Adrenal gland (tissue), 12 donors: Measurements from ENCODE around the gene TFF1. TPM values are rescaled to one million over a fixed set of nuclear protein-coding genes. Genes with fewer than 3 reads are reported as not detected.
A peak's percentile ranks its signal among the peaks of the same experiment; 100 is the strongest.

ENCODE experiments used
- DNase-seq, 7 donors: peaks; one replicate each; pipeline ENCODE4 v3.0.0-alpha.2; 2019 to 2020
- H3K27ac ChIP-seq, 5 donors: fragments of 200-600 bp; sonication (generic) in 4 of 5; 1 replicate in 3 of 5; 2 replicates in 2 of 5; pipeline versions ENCODE4 v1.5.1 to v1.8.0; 2016 to 2020; ENCODE audit warnings: mild to moderate bottlenecking in 1 of 5
- H3K27me3 ChIP-seq: fragments of 200-600 bp; 2 replicates; pipeline ENCODE4 v1.8.0; 2021
- H3K36me3 ChIP-seq, 2 donors: fragments of 200-600 bp; replicated peaks in 1 of 2; 1 replicate in 1 of 2; 2 replicates in 1 of 2; pipeline versions ENCODE4 v1.5.1 to v1.8.0; 2018 to 2022
- H3K4me1 ChIP-seq, 2 donors: fragments of 200-600 bp; replicated peaks in 1 of 2; 1 replicate in 1 of 2; 2 replicates in 1 of 2; pipeline versions ENCODE4 v1.5.1 to v1.8.0; 2018 to 2021
- H3K4me3 ChIP-seq, 4 donors: fragments of 200-600 bp; sonication (generic) in 3 of 4; one replicate each; pipeline ENCODE4 v1.5.1; 2016 to 2018
- H3K9me3 ChIP-seq, 3 donors: fragments of 200-600 bp; sonication (generic) in 1 of 3; replicated peaks in 1 of 3; 1 replicate in 2 of 3; 2 replicates in 1 of 3; pipeline versions ENCODE4 v1.5.1 to v1.8.0; 2016 to 2021
- POLR2A ChIP-seq, 2 donors: fragments of 450-650 bp; IDR thresholded peaks; one replicate each; pipeline ENCODE4 v1.6.1; 2017; ENCODE audit warnings: antibody characterized with exemption in 2 of 2, mild to moderate bottlenecking in 2 of 2, moderate library complexity in 1 of 2
- WGBS, 4 donors: extraction: QIAGEN DNeasy Blood & Tissue Kit in 2 of 4; methylation state at CpG; one replicate each; pipeline versions ENCODE4 v1.1.5 to v1.1.7; 2013 to 2017; 5-methylcytosine and 5-hydroxymethylcytosine counted together
- intact Hi-C, 2 donors: fragments of 100-400 bp; cut with DNase I; formaldehyde crosslinking; loops; one replicate each; pipeline versions ENCODE4 v1.14.1 to v1.15.0; 2022 to 2023
- polyA plus RNA-seq, 3 donors: library from polyadenylated mRNA; stranded (reverse); fragments of 200-250 nt in 2 of 3; fragments of 350-450 nt in 1 of 3; fragmentation: Illumina TruSeq in 1 of 3; extraction: RNeasy Lipid Tissue Mini Kit (QIAGEN cat#74804) in 1 of 3; gene quantifications; one replicate each; pipeline ENCODE4 v1.2.3, GENCODE V29; 2013 to 2014
- total RNA-seq, 9 donors: library from RNA; depleted of rRNA in 4 of 9; stranded (reverse); fragments of >200 nt in 4 of 9; fragments of 120-200 nt in 1 of 9; fragmentation: NEBNext Ultra II Directional in 1 of 9; extraction: Animal tissue kit (Norgen Biotek cat#: 25700) in 1 of 9; gene quantifications; one replicate each; pipeline versions ENCODE4 v1.1.0 to v1.2.4, GENCODE V29; 2013 to 2023
- TF ChIP-seq, protein P1 (sequence below), 6 experiments: fragments of 450-650 bp in 4 of 6; fragments of 200-600 bp in 2 of 6; sonication (generic) in 1 of 6; IDR thresholded peaks; 1 replicate in 5 of 6; 2 replicates in 1 of 6; pipeline versions ENCODE4 v1.5.1 to v1.8.0; 2016 to 2021; ENCODE audit warnings: antibody characterized with exemption in 6 of 6, mild to moderate bottlenecking in 2 of 6, moderate library complexity in 1 of 6
- donor health status: healthy with polysubstance abuse.
- donor health status: Bipolar disorder and iron deficiency.
- donor health status: DM: yes; HTN: yes; CAD: no.
- donor health status: DM: no; HTN: no; CAD: no.
- donor health status: DM: no; HTN: no; CAD: no.
- donor health status: DM: yes; HTN: yes; CAD: no.

TFF1 gene
- total and polyA plus RNA-seq, 12 donors = 0.39 to 1.5 (median 0.72) TPM; not detected in 9

DNA sequence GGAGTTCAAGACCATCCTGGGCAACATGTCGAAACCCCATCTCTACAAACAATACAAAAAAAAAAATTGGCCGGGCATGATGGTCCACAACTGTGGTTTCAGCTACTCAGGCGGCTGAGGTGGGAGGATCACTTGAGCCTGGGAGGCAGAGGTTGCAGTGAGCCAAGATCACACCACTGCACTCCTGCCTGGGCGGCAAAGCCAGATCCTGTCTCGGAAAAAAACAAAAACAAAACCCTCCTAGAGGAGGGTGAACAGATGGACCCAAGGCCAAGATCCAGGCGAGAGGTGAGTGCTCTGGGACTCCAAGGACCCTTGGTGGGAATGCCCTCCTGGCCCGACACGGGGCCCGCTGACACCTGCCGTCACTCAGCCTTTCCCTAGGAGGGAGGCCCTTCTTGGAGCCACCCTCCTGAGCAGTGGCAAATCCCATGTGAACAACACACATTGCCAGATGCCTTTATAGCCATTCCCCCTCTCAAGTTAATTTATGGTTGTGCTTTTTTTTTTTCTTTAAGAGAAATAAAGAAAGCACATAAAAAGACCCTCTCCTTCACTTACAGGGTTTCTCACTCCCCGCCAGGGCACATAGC lies 15.9 kb downstream of the TFF1 start:
- Histone ChIP-seq H3K9me3 (no peaks in the 10 kb centered on the region), H3K27ac (no peak overlapping the region), H3K4me1 (no peaks in the 10 kb centered on the region), H3K4me3 (no peak overlapping the region), H3K36me3 (no peaks in the 10 kb centered on the region), H3K27me3 (no peaks in the 10 kb centered on the region)
- intact Hi-C loops = no loop called here
- DNase-seq = peak in 1 of 7 donors; percentile 11
- 73 to 82% (median 74%) methylated on average over 9 to 11 of the region's 11 CpGs for WGBS, 4 donors
- TF ChIP-seq, protein P1, sequence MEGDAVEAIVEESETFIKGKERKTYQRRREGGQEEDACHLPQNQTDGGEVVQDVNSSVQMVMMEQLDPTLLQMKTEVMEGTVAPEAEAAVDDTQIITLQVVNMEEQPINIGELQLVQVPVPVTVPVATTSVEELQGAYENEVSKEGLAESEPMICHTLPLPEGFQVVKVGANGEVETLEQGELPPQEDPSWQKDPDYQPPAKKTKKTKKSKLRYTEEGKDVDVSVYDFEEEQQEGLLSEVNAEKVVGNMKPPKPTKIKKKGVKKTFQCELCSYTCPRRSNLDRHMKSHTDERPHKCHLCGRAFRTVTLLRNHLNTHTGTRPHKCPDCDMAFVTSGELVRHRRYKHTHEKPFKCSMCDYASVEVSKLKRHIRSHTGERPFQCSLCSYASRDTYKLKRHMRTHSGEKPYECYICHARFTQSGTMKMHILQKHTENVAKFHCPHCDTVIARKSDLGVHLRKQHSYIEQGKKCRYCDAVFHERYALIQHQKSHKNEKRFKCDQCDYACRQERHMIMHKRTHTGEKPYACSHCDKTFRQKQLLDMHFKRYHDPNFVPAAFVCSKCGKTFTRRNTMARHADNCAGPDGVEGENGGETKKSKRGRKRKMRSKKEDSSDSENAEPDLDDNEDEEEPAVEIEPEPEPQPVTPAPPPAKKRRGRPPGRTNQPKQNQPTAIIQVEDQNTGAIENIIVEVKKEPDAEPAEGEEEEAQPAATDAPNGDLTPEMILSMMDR (IDR thresholded peaks at IDR 0.05) = no peak
- no peak for TF ChIP-seq POLR2A (IDR thresholded peaks at IDR 0.05)

DNA sequence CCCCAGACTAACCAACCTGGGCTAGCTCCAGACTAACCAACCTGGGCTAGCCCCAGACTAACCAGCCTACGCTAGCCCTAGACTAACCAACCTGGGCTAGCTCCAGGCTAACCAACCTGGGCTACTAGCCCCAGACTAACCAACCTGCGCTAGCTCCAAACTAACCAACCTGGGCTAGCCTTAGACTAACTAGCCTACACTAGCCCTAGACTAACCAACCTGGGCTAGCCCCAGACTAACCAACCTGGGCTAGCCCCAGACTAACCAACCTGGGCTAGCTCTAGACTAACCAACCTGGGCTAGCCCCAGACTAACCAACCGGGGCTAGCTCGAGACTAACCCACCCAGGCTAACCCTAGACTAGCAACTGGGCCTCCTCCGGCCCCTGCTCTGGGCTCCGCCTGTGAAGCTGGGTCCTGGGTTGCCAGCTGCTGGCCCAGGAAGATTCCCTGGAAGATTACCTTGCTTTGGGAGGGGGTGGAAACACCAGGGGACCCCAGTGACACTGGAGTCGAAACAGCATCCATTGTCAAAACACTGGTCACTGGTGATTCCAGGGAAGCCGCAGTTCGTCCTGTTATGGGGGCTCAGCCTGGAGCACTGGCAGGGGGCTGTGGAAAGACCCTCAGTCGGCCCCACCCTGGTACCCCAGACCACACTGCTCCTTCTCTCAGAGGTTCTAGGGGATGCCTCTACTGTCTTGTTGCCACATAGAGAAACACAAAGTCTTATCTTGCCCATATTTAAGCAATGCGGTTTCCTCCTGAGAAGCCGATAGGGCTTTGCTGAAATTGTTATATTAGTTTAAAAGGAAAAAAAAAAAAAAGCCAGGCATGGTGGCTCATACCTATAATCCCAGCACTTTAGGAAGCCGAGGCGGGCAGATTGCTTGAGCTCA lies 16.7 kb downstream of the TFF1 start:
- intact Hi-C loops = no loop called here
- 72 to 86% (median 83%) methylated on average over 9 to 14 of the region's 14 CpGs for WGBS, 4 donors
- H3K4me3 ChIP-seq = no peak overlapping the region
- no peaks in the 10 kb centered on the region for H3K36me3 ChIP-seq
- no peaks in the 10 kb centered on the region for H3K9me3 ChIP-seq
- no peak overlapping the region for H3K27ac ChIP-seq
- no peaks in the 10 kb centered on the region for H3K27me3 ChIP-seq
- DNase-seq = peak in 1 of 7 donors; percentile 6
- H3K4me1 ChIP-seq = no peaks in the 10 kb centered on the region
- TF ChIP-seq POLR2A (IDR thresholded peaks at IDR 0.05) = no peak
- TF ChIP-seq, protein P1 (IDR thresholded peaks at IDR 0.05) = no peak

DNA sequence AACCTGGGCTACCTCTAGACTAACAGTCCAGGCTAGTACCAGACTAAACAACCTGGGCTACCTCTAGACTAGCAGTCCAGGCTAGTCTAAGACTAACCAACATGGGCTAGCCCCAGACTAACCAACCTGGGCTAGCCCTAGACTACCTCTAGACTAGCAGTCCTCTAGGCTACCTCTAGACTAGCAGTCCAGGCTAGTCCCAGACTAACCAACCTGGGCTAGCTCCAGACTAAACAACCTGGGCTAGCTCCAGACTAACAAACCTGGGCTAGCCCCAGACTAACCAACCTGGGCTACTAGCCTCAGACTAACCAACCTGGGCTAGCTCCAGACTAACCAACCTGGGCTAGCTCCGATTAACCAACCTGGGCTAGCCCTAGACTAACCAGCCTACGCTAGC lies 17.6 kb downstream of the TFF1 start:
- no peaks in the 10 kb centered on the region for H3K27me3 ChIP-seq
- DNase-seq = no peak
- intact Hi-C loops = no loop called here

More for the DNA sequence above, 17.6 kb downstream of the TFF1 start:
- 92 to 100% (median 94%) methylated on average over 2 of the region's 2 CpGs for WGBS, 4 donors
- TF ChIP-seq POLR2A (IDR thresholded peaks at IDR 0.05) = no peak
- TF ChIP-seq, protein P1 (IDR thresholded peaks at IDR 0.05) = no peak
- Histone ChIP-seq H3K27ac (no peak overlapping the region), H3K36me3 (no peaks in the 10 kb centered on the region), H3K9me3 (no peaks in the 10 kb centered on the region), H3K4me1 (no peaks in the 10 kb centered on the region), H3K4me3 (no peak overlapping the region)
